CD8-positive, alpha-beta memory T cell (primary cell): Measurements from ENCODE around the gene PTPN22. TPM values are rescaled to one million over a fixed set of nuclear protein-coding genes. Genes with fewer than 3 reads are reported as not detected.

Source experiments
- CTCF ChIA-PET: fragments of 350-600 bp; sonication (Branson Sonifier 250); formaldehyde crosslinking; loops from one replicate; lab custom pipeline; 2021; ENCODE audit warnings: antibody characterized with exemption; lab: Charles Lee
- POLR2A ChIA-PET: fragments of 350-600 bp; sonication (Branson Sonifier 250); formaldehyde crosslinking; loops from one replicate; lab custom pipeline; 2021; ENCODE audit warnings: antibody characterized with exemption; lab: Charles Lee
- DNase-seq, 5 donors: peaks; one replicate each; pipeline versions ENCODE4 v3.0.0 to v3.0.0-alpha.2; 2020 to 2022; ENCODE audit warnings: mixed read lengths in 1 of 5
- H3K27ac ChIP-seq: one replicate; pipeline ENCODE4 v1.7.0; 2013; ENCODE audit warnings: low read depth, mild to moderate bottlenecking, low read length, moderate library complexity
- H3K27me3 ChIP-seq: 2 replicates; pipeline ENCODE4 v1.7.0; 2013; ENCODE audit warnings: low read length, mild to moderate bottlenecking; ENCODE audit not compliant: insufficient read depth, poor library complexity, severe bottlenecking
- H3K36me3 ChIP-seq: 2 replicates; pipeline ENCODE4 v1.7.0; 2013; ENCODE audit warnings: mild to moderate bottlenecking, low read length, moderate library complexity; ENCODE audit not compliant: insufficient read depth
- H3K4me1 ChIP-seq: 2 replicates; pipeline ENCODE4 v1.7.0; 2013; ENCODE audit warnings: mild to moderate bottlenecking, low read length, moderate library complexity; ENCODE audit not compliant: insufficient read depth
- H3K4me3 ChIP-seq: 2 replicates; pipeline ENCODE4 v1.7.0; 2013; ENCODE audit warnings: mild to moderate bottlenecking, low read length
- H3K9me3 ChIP-seq: 2 replicates; pipeline ENCODE4 v1.7.0; 2013; ENCODE audit warnings: mild to moderate bottlenecking, low read length
- H3K27ac Mint-ChIP-seq, 8 donors: one replicate each; pipeline ENCODE4 v1.8.0; 2020 to 2021; ENCODE audit warnings: mixed read lengths in 8 of 8, mild to moderate bottlenecking in 6 of 8, inconsistent platforms in 3 of 8, moderate library complexity in 3 of 8
- H3K27me3 Mint-ChIP-seq, 2 donors: one replicate each; pipeline ENCODE4 v1.8.0; 2020 to 2021; ENCODE audit warnings: mixed read lengths in 2 of 2, mild to moderate bottlenecking in 1 of 2, moderate library complexity in 1 of 2
- H3K36me3 Mint-ChIP-seq, 3 donors: one replicate each; pipeline ENCODE4 v1.8.0; 2020 to 2021; ENCODE audit warnings: mixed read lengths in 3 of 3, inconsistent platforms in 1 of 3, mild to moderate bottlenecking in 1 of 3
- H3K4me1 Mint-ChIP-seq, 3 donors: one replicate each; pipeline ENCODE4 v1.8.0; 2020 to 2021; ENCODE audit warnings: mixed read lengths in 3 of 3, inconsistent platforms in 1 of 3, mild to moderate bottlenecking in 1 of 3
- H3K4me3 Mint-ChIP-seq, 7 donors: one replicate each; pipeline ENCODE4 v1.8.0; 2020 to 2021; ENCODE audit warnings: mixed read lengths in 7 of 7, mild to moderate bottlenecking in 6 of 7, moderate library complexity in 4 of 7, inconsistent platforms in 2 of 7
- H3K9me3 Mint-ChIP-seq, 5 donors: one replicate each; pipeline ENCODE4 v1.8.0; 2020 to 2022; ENCODE audit warnings: mixed read lengths in 5 of 5, mild to moderate bottlenecking in 3 of 5, moderate library complexity in 2 of 5, inconsistent platforms in 1 of 5
- polyA plus RNA-seq: library from polyadenylated mRNA; unstranded; fragments of 300-500 nt; fragmentation: Illumina TruSeq; gene quantifications from one replicate; pipeline ENCODE4 v1.2.3, GENCODE V29; 2021
- total RNA-seq, 2 experiments: library from RNA; stranded (reverse); gene quantifications; one replicate each; pipeline ENCODE4 v1.2.3, GENCODE V29; 2021

PTPN22 gene
- total and polyA plus RNA-seq, 3 experiments from 2014 or later: 57.7 to 83.2 (median 66.5) TPM

GRCh38 chr1:113898241-113898814 lies 26.8 kb upstream of the PTPN22 start:
- peaks cover 58% of the 10 kb centered on the region for H3K36me3 ChIP-seq
- POLR2A ChIA-PET: no interaction called here
- H3K36me3 Mint-ChIP-seq: peaks cover 9 to 89% (median 31%) of the 10 kb centered on the region in 3 donors

GRCh38 chr1:113895961-113896360 lies 24.4 kb upstream of the PTPN22 start:
- Histone ChIP-seq H3K4me3 (no peak overlapping the region), H3K27me3 (no peaks in the 10 kb centered on the region), H3K9me3 (no peaks in the 10 kb centered on the region), H3K36me3 (peaks cover 53% of the 10 kb centered on the region), H3K4me1 (peaks cover 8% of the 10 kb centered on the region), H3K27ac (no peak overlapping the region)
- Mint-ChIP-seq H3K36me3 (peaks cover 9 to 72% (median 28%) of the 10 kb centered on the region in 3 donors), H3K27ac (peak overlapping the region in 5 of 8 donors; percentile 7 to 77 (median 37)), H3K4me1 (peaks cover 28 to 42% (median 35%) of the 10 kb centered on the region in 3 donors), H3K4me3 (no peak overlapping the region), H3K9me3 (no peaks in the 10 kb centered on the region), H3K27me3 (no peaks in the 10 kb centered on the region)
- no peak for DNase-seq
- ChIA-PET CTCF (interaction anchor here (1.0 to 1.8 kb wide), 3 partner anchors 17 to 35 kb away, joined by 3 to 5 read pairs (median 4); no protein-coding TSS in a partner anchor), POLR2A (interaction anchor here (1.1 kb wide), 1 partner anchor 8 kb away, joined by 3 read pairs; the partner anchor contains the start of gene AP4B1)

More at GRCh38 chr1:113898241-113898814, 26.8 kb upstream of the PTPN22 start:
- no peaks in the 10 kb centered on the region for H3K9me3 Mint-ChIP-seq
- no peak for DNase-seq
- H3K4me3 Mint-ChIP-seq: peak overlapping the region in 1 of 7 donors; percentile 32
- Histone ChIP-seq H3K4me3 (no peak overlapping the region), H3K9me3 (no peaks in the 10 kb centered on the region), H3K27me3 (no peaks in the 10 kb centered on the region), H3K4me1 (peaks cover 30% of the 10 kb centered on the region), H3K27ac (no peak overlapping the region)
- no peaks in the 10 kb centered on the region for H3K27me3 Mint-ChIP-seq
- CTCF ChIA-PET: interaction anchor here (1.3 kb wide), 1 partner anchor 50 kb away, joined by 3 read pairs; no protein-coding TSS in a partner anchor
- H3K27ac Mint-ChIP-seq: peak overlapping the region in 7 of 8 donors; percentile 9 to 69 (median 36)
- peaks cover 51 to 65% (median 58%) of the 10 kb centered on the region in 3 donors for H3K4me1 Mint-ChIP-seq

- DNase-seq: no peak
- CTCF ChIA-PET: interaction anchor here (1.2 to 1.8 kb wide), 2 partner anchors 10 to 26 kb away, joined by 3 to 5 read pairs; no protein-coding TSS in a partner anchor
- no peaks in the 10 kb centered on the region for H3K27me3 ChIP-seq
- no peaks in the 10 kb centered on the region for H3K27me3 Mint-ChIP-seq
- no peaks in the 10 kb centered on the region for H3K9me3 Mint-ChIP-seq
- no peaks in the 10 kb centered on the region for H3K9me3 ChIP-seq
- H3K36me3 ChIP-seq: peaks cover 48% of the 10 kb centered on the region
- H3K4me3 ChIP-seq: no peak overlapping the region
- H3K4me3 Mint-ChIP-seq: no peak overlapping the region
- peaks cover 23 to 37% (median 28%) of the 10 kb centered on the region in 3 donors for H3K4me1 Mint-ChIP-seq
- H3K36me3 Mint-ChIP-seq: peaks cover 9 to 66% (median 25%) of the 10 kb centered on the region in 3 donors
- POLR2A ChIA-PET: interaction anchor here (1.1 kb wide), 1 partner anchor 9 kb away, joined by 3 read pairs; the partner anchor contains the start of gene AP4B1
- H3K27ac ChIP-seq: no peak overlapping the region
- peak overlapping the region in 5 of 8 donors; percentile 7 to 75 (median 31) for H3K27ac Mint-ChIP-seq
- peaks cover 8% of the 10 kb centered on the region for H3K4me1 ChIP-seq
These were observed 23.6 kb upstream of the PTPN22 start for GRCh38 chr1:113895098-113895497.

GRCh38 chr1:113893267-113893666 lies 21.8 kb upstream of the PTPN22 start:
- Histone ChIP-seq H3K27me3 (no peaks in the 10 kb centered on the region), H3K4me3 (no peak overlapping the region), H3K36me3 (peaks cover 33% of the 10 kb centered on the region), H3K9me3 (no peaks in the 10 kb centered on the region), H3K27ac (no peak overlapping the region), H3K4me1 (no peaks in the 10 kb centered on the region)
- ChIA-PET POLR2A (interaction anchor here (0.6 kb wide), 1 partner anchor 59 kb away, joined by 6 read pairs; no protein-coding TSS in a partner anchor), CTCF (interaction anchor here (1.7 kb wide), 1 partner anchor 55 kb away, joined by 3 read pairs; no protein-coding TSS in a partner anchor)
- Mint-ChIP-seq H3K27ac (peak overlapping the region in 2 of 8 donors; percentile 79 to 82), H3K4me3 (no peak overlapping the region), H3K9me3 (no peaks in the 10 kb centered on the region), H3K36me3 (peaks cover 9 to 47% (median 14%) of the 10 kb centered on the region in 3 donors), H3K27me3 (no peaks in the 10 kb centered on the region), H3K4me1 (peaks cover 8 to 19% (median 10%) of the 10 kb centered on the region in 3 donors)
- no peak for DNase-seq

- peaks cover 13% of the 10 kb centered on the region for H3K4me1 ChIP-seq
- Mint-ChIP-seq H3K27ac (peak overlapping the region in 4 of 8 donors; percentile 53 to 70 (median 66)), H3K27me3 (no peaks in the 10 kb centered on the region), H3K4me3 (no peak overlapping the region), H3K4me1 (peaks cover 9 to 20% (median 11%) of the 10 kb centered on the region in 3 donors), H3K36me3 (peaks cover 3 to 34% (median 10%) of the 10 kb centered on the region in 3 donors), H3K9me3 (no peaks in the 10 kb centered on the region)
- ChIA-PET POLR2A (no interaction called here), CTCF (interaction anchor here (1.1 kb wide), 1 partner anchor 12 kb away, joined by 4 read pairs; the partner anchor contains the start of gene AP4B1)
- H3K27me3 ChIP-seq: no peaks in the 10 kb centered on the region
- DNase-seq: no peak
- no peaks in the 10 kb centered on the region for H3K9me3 ChIP-seq
- H3K27ac ChIP-seq: no peak overlapping the region
- no peak overlapping the region for H3K4me3 ChIP-seq
- peaks cover 26% of the 10 kb centered on the region for H3K36me3 ChIP-seq
These were observed 20.2 kb upstream of the PTPN22 start for GRCh38 chr1:113891631-113892220.

- Mint-ChIP-seq H3K36me3 (peaks cover 3 to 29% (median 5%) of the 10 kb centered on the region in 3 donors), H3K27me3 (no peaks in the 10 kb centered on the region), H3K4me3 (no peak overlapping the region), H3K27ac (peak overlapping the region in 4 of 8 donors; percentile 2 to 40 (median 19)), H3K9me3 (no peaks in the 10 kb centered on the region), H3K4me1 (peaks cover 9 to 22% (median 16%) of the 10 kb centered on the region in 3 donors)
- no peaks in the 10 kb centered on the region for H3K9me3 ChIP-seq
- H3K36me3 ChIP-seq: peaks cover 18% of the 10 kb centered on the region
- ChIA-PET POLR2A (interaction anchor here (0.6 kb wide), 1 partner anchor 12 kb away, joined by 3 read pairs; no protein-coding TSS in a partner anchor), CTCF (interaction anchor here (0.9 to 1.1 kb wide), 2 partner anchors 9 to 13 kb away, joined by 3 to 4 read pairs; partner anchors contain the start of gene AP4B1)
- no peak for DNase-seq
- no peak overlapping the region for H3K4me3 ChIP-seq
- H3K27ac ChIP-seq: no peak overlapping the region
- H3K4me1 ChIP-seq: peaks cover 18% of the 10 kb centered on the region
- no peaks in the 10 kb centered on the region for H3K27me3 ChIP-seq
These were observed 19.3 kb upstream of the PTPN22 start for GRCh38 chr1:113890816-113891215.

GRCh38 chr1:113887402-113888175 lies 16.1 kb upstream of the PTPN22 start, which contains the start of gene BCL2L15:
BCL2L15 (minus strand) TSS chr1:113887581; CDS start chr1:113887375, 206 bp downstream.
- Histone ChIP-seq H3K4me3 (no peak within 1 kb of the TSS), H3K36me3 (no peaks in the 10 kb centered on the region), H3K27ac (no peak within 1 kb of the TSS), H3K9me3 (no peaks in the 10 kb centered on the region), H3K4me1 (peaks cover 18% of the 10 kb centered on the region), H3K27me3 (no peaks in the 10 kb centered on the region)
- no peak for DNase-seq
- Mint-ChIP-seq H3K4me1 (peaks cover 5 to 27% (median 23%) of the 10 kb centered on the region in 3 donors), H3K36me3 (peaks cover 0 to 7% (median 1%) of the 10 kb centered on the region in 3 donors), H3K27me3 (no peaks in the 10 kb centered on the region), H3K4me3 (peak within 1 kb of the TSS in 1 of 7 donors; percentile 3), H3K27ac (peak within 1 kb of the TSS in 3 of 8 donors; percentile 19 to 63 (median 38)), H3K9me3 (no peaks in the 10 kb centered on the region)
- CTCF ChIA-PET: interaction anchor here (2.4 kb wide), 1 partner anchor 12 kb away, joined by 6 read pairs; no protein-coding TSS in a partner anchor
- POLR2A ChIA-PET: no interaction called here
